Measurements from ENCODE around the gene DGAT2L6. TPM values are rescaled to one million over a fixed set of nuclear protein-coding genes. Genes with fewer than 3 reads are reported as not detected.

DGAT2L6 gene
- total RNA-seq: not detected

GRCh38 chrX:70176938-70177533 lies at the start of gene DGAT2L6:
TSS of gene DGAT2L6 (plus strand) at chrX:70177483. CDS start at chrX:70177583, 100 bp downstream.
- DNase-seq (ENCODE audit: low read depth in 2 of 3, low spot score in 2 of 3): peak in 1 of 3 donors; percentile 17

GRCh38 chrX:70128071-70128470 lies 49.2 kb upstream of the DGAT2L6 start:
- DNase-seq (ENCODE audit: low read depth in 2 of 3, low spot score in 2 of 3): no peak

DNA sequence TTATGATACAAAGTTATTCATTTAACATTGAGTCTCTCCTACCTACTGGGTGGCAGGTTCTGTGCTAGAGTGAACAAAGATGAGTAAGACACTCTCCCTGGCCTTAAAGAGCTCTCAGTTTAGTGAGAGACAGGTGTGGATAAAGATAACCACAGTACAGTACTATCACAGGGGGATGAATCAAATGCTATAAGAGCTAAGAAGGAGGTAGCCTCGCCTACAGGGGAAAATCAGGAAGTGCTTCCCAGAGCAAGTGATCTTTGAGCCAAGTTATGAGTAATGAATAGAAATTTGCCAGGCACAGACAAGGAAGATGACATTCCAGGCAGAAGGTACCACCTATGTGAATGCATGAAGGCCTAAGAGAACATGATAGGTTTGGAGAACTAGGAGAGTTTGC lies 47.5 kb upstream of the DGAT2L6 start:
- no peak for DNase-seq (ENCODE audit: low read depth in 2 of 3, low spot score in 2 of 3)

GRCh38 chrX:70132224-70132623 lies 45.1 kb upstream of the DGAT2L6 start:
- peak in 2 of 3 donors; percentile 9 to 51 for DNase-seq (ENCODE audit: low read depth in 2 of 3, low spot score in 2 of 3)

DNA sequence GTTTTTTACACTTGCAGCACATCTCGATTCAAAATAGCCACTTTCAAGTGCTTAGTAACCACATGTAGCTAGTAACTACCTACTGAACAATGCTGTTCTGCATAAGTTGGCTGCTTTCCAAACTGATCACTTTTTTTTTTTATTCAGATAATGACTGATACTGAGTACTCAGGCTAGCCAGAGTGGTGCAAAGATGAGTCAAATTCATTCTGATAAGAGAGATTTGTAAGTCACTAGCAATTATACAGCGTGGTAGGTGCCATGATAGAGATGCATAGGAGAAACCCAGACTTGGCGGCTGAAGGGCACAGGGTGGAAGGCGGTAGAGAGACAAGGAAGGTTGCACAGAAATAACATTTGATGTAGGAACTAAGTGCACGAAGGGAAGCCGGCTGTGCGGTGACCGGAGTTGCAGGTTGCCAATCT lies 44.4 kb upstream of the DGAT2L6 start:
- DNase-seq (ENCODE audit: low read depth in 2 of 3, low spot score in 2 of 3): peak in 1 of 3 donors; percentile 35

- peak; percentile 50 to 91 (median 85) for DNase-seq (ENCODE audit: low read depth in 2 of 3, low spot score in 2 of 3)
These were observed 43.8 kb upstream of the DGAT2L6 start, which contains the start of gene IGBP1 for GRCh38 chrX:70133303-70134115. TSS of gene IGBP1 (plus strand) at chrX:70133447. CDS start at chrX:70133948, 501 bp downstream.

- no peak for DNase-seq (ENCODE audit: low read depth in 2 of 3, low spot score in 2 of 3)
These were observed 43.2 kb upstream of the DGAT2L6 start for GRCh38 chrX:70134116-70134477.

GRCh38 chrX:70138622-70139021 lies 38.7 kb upstream of the DGAT2L6 start:
- DNase-seq (ENCODE audit: low read depth in 2 of 3, low spot score in 2 of 3): no peak

DNA sequence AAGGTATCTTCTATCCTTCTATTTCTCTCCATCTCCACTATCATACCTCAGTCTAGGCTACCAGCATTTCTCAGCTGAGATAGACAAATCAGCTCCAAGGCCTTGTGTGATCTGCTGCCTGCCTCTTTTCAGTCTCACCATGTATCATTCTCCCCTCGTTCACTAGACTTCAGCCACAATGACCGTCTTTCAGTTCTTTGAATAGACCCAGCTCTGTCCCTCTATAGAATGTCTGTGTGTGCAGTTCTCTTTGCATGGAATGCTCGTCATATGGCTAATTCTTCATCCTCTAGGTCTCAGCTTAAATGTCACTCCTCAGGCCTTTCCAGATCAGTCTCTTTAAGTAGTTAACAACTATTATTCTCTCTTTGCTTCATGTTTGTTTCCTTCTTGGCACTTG lies 37.5 kb upstream of the DGAT2L6 start:
- no peak for DNase-seq (ENCODE audit: low read depth in 2 of 3, low spot score in 2 of 3)

DNA sequence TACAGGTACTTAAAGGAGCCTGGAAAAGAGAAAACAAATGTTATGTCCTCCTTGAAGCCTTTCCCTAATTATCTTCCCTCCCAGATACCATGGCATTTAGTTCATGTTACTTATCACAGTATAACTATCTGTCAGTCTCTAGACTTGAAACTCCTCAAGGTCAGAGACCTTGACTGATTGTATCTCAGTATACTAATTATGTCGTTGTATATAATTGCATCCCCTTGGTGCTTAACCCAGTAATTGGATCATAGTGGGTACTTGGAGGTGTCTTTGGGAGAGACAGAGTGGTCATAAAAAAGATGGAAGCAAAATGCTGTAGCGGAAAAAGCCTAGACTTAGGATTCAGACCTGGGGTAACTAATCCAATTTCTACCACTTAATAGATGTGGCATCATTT lies 35.9 kb upstream of the DGAT2L6 start:
- no peak for DNase-seq (ENCODE audit: low read depth in 2 of 3, low spot score in 2 of 3)

DNA sequence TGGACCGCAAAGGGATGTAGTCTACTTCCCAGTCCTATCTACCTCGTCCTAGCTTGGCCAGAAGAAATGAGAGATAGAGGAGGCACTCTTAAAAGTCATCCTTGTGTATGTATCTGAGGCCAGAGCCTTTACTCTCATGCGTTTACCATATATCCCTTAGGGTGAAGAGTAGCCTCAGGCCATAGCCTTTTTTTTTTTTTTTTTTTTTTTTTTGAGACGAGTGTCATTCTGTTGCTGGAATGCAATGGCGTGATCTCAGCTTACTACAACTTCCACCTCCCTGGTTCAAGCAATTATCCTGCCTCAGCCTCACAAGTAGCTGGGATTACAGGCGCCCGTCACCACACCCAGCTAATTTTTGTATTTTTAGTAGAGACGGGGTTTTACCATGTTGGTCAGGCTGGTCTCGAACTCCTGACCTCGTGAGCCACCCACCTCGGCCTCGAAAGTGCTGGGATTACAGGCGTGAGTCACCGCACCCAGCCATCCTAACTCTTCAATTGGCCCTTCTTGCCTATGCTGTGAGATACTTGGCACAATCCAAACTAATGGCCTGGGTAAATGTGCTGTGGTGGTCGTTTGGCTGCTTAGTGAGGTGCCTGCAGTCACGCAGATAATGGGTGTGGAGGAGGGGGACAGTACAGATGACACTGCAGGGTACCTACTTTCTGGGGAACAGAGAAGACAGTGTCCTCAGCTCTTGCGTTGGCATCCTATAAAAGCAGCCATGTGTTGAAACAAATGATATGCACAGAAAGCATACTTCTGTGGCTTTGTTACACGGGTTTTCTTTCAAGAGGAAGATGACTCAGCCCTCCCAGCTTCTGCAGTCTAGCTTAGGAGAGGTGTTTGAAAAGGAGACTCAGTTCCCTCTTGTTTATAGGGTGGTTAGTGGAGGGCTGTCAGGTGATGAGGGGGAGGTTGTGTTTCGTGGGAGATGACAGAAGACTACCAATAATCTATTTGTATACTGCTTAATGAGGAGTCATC lies 10.4 kb upstream of the DGAT2L6 start:
- peak in 1 of 3 donors; percentile 3 for DNase-seq (ENCODE audit: low read depth in 2 of 3, low spot score in 2 of 3)

DNA sequence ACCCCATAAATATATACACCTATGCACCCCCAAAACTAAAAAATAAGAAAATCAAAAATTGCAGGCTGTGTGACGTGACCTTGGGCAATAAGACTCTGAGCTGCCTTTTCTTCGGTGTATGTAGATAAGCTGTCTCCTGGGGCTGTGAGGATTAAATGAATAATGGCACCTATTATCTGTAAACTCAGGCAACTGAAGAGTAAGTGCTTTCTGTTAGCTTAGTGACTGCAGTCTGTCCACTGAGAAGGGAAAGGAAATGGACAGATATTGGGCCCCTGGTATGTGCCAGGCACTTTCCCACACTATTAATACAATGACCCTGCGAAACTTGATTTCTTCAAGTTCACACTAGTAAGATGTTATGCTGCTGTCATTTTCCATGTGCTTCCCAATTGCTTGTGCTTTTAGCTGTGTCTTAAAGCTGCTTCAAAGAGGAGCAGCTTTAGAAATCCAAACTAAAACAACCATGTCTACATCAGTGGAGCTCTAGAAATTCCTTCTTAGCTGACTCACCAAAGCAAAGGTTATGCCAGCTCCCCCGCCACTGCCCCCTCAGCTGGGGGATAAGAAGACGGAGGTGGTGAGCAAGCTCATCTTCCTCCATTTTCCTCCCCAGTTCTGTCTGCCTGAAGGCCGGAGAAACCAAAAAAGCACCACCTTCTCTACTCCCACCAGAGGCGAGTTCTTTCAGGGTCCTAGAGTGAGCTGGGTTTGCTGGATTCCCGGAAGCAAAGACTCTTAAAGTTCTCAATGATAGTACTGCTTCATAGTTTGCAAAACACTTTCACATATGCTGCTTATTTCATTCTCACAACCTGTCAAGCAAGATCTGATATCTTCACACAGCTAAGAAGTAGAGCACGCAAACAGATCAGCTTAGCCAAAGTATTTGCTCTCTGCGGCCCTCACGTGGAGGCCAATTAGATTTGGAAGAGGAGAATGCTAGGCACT lies 8.8 kb upstream of the DGAT2L6 start:
- DNase-seq (ENCODE audit: low read depth in 2 of 3, low spot score in 2 of 3): no peak

DNA sequence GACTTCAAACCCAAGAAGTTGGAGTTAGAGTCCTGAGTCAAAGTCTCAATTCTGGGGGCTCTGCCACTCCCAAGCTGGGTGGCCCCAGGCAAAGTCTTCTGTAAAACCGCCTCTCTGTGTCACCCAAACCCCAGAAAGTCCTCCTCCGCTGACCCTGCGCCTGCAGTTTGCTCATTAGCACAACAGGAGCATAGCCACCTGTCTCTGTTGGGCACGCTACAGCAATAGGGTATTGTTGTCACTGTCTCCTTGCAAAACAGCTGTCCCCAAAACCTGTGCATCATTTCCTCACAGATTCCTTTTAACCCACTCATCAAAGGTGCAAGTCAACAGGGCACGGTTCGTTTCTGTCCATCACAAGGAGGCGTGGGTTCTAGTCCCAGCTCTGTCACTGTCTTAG lies 8.0 kb upstream of the DGAT2L6 start:
- no peak for DNase-seq (ENCODE audit: low read depth in 2 of 3, low spot score in 2 of 3)

DNA sequence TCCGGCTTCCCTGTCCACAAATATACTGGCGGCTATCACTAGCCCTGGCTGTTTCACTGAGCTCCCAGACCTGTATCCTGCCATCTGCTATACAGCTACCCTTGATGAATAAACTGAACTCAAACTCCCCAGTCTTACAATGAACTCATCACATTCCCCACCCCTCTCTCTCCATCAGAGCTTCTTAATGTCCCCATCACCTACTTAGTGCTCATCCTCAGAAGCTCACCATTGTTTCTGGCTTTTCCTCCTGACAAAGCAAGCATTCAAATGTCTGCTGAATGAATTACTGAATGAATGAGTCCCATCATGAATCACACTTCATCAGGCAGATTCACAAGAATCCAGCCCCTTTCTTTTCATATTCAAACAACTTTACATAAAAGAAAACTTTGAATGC lies 5.7 kb upstream of the DGAT2L6 start:
- DNase-seq (ENCODE audit: low read depth in 2 of 3, low spot score in 2 of 3): no peak

DNA sequence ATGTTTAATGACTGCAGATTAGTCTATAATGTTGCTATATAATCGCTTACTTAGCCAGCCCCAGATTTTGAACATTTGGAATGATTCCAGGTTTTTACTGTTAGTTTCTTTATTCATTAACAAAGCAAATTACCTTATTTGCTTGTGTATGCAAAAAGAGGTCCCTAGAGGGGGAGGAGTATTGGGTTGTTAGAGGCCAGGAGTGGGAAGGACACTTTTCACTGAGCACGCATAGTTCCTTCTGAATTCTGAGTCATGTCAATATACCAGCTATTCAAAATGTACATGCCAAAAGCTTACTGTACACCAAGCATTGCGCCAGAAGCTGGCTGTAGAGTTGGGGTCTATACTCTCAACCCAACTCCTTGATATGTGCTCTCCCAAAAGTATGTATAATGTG lies 5.1 kb upstream of the DGAT2L6 start:
- DNase-seq (ENCODE audit: low read depth in 2 of 3, low spot score in 2 of 3): no peak

DNA sequence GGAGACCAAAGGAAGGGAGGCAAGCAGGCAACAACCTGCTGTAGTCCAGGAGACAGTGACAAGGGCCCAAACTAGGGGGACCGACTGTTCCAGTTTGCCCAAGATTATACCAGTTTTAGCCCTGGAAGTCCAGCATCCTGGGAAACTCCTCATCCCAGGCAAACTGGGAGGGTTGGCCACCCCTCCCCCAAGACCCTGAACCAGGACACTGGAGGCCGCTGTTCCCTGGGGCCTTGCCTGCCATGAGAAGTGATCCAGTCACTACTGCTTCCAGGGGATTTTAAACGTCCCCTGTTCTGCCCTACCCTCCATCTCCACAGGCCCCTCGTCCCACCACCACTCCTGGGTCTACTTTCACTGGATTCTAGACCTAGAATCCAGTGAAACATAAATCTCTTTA lies 4.3 kb upstream of the DGAT2L6 start:
- DNase-seq (ENCODE audit: low read depth in 2 of 3, low spot score in 2 of 3): no peak

DNA sequence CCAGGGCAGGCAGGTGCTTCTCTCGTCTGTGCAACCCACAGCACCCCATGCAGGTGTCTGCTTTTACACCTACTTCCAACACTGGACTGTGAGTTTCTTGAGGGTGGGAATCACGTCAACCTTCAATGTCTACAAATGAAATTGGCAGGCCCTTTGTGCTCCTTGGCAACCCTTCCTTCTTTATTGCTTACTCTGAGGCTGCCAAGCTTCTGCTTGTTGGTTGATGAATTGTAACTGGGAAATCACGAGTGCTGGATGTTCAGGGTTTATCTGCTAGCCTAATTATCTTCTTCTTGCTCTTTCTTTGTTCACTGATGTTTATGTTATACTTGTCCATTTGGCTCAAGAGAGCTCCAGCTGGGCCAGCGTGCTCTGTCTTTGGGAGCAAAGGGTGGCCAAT lies 2.5 kb upstream of the DGAT2L6 start:
- DNase-seq (ENCODE audit: low read depth in 2 of 3, low spot score in 2 of 3): no peak

DNA sequence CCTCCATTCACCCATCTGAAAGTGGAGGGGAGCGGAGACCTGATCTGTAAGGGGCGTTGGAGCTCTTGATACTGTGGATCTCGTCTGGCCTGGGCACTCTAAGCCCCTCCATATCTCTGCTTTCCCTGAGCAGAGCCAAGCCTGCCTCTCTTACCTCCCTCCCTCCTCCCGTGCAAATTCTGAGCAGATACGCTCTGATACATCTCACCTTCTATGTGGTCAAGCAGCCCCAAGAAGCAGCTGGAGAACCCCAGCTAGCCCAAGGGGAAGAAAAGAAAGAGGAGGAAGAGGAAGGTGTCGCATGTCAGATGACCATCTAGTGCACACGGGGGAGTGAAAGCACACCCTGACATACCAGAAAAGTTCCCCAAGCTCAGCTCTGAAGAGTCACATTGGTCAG lies 1.9 kb upstream of the DGAT2L6 start:
- no peak for DNase-seq (ENCODE audit: low read depth in 2 of 3, low spot score in 2 of 3)

DNA sequence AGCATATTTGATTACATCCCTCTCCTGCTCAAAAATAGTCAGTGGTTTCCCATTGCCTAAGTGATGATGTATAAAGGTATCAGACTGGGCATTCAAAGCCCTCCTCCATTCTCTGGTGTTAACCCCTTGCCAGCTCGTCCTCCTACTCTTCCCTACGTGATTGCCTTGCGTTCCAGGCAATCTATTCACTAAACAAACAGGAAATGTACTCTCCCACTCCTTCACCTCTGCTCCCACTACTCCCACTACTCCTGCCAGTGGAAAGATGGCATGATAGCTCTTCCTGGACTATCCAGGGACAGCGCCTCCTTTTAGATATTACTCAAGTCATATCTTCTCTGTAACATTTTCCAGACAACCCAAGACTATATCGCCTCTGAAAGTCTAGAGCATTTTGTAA lies 5.8 kb downstream of the DGAT2L6 start:
- DNase-seq (ENCODE audit: low read depth in 2 of 3, low spot score in 2 of 3): no peak

DNA sequence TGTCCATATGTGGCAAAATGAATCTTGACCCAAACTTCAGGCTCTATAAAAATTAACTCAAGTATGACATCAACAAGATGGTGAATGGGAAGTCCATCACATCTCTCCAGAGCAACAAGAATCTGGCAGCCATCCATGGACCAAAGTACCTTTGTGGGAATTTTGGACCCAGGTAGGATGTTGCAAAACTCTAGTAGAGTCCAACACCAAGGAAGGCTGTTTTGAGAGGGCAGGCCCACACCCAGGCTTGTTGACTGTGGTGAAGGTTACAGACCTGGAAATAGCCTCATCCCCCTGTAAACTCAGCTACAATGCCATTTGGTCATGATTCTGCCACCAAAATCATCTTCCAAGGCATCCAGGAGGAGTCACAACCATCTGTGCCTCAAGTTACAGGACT lies 12.9 kb downstream of the DGAT2L6 start:
- no peak for DNase-seq (ENCODE audit: low read depth in 2 of 3, low spot score in 2 of 3)

Measured in hematopoietic multipotent progenitor cell (in vitro differentiated cells).